CD4-positive, alpha-beta T cell treated with Interleukin-6 for 4 hours (primary cell): ENCODE data around the gene RIMBP2.

Experiments
- DNase-seq: peaks from one replicate; pipeline ENCODE4 v3.0.0-alpha.2; 2020; ENCODE audit warnings: mixed read lengths

RIMBP2 gene

GRCh38 chr12:130433411-130433810, 282.7 kb downstream of the RIMBP2 start:
- no peak for DNase-seq

GRCh38 chr12:130431176-130431575, 284.9 kb downstream of the RIMBP2 start:
- DNase-seq = no peak

- no peak for DNase-seq
Measured at GRCh38 chr12:130429656-130430505, 286.2 kb downstream of the RIMBP2 start.

- no peak for DNase-seq
Measured at GRCh38 chr12:130428116-130428515, 288.0 kb downstream of the RIMBP2 start.

GRCh38 chr12:130427381-130427887, 288.7 kb downstream of the RIMBP2 start:
- no peak for DNase-seq

GRCh38 chr12:130425698-130426245, 290.3 kb downstream of the RIMBP2 start:
- DNase-seq = no peak

- DNase-seq = no peak
Measured at GRCh38 chr12:130424858-130425697, 291.0 kb downstream of the RIMBP2 start.

GRCh38 chr12:130423991-130424857, 291.9 kb downstream of the RIMBP2 start:
- no peak for DNase-seq

- DNase-seq = no peak
Measured at GRCh38 chr12:130423136-130423535, 293.0 kb downstream of the RIMBP2 start.

GRCh38 chr12:130422676-130423075, 293.4 kb downstream of the RIMBP2 start:
- DNase-seq = no peak

- DNase-seq = no peak
Measured at GRCh38 chr12:130421896-130422295, 294.2 kb downstream of the RIMBP2 start.

- DNase-seq = no peak
Measured at GRCh38 chr12:130420071-130420470, 296.0 kb downstream of the RIMBP2 start.

- no peak for DNase-seq
Measured at GRCh38 chr12:130419116-130419515, 297.0 kb downstream of the RIMBP2 start.

GRCh38 chr12:130418251-130418650, 297.8 kb downstream of the RIMBP2 start:
- DNase-seq = no peak

GRCh38 chr12:130414381-130414780, 301.7 kb downstream of the RIMBP2 start:
- no peak for DNase-seq

- no peak for DNase-seq
Measured at GRCh38 chr12:130413909-130414308, 302.2 kb downstream of the RIMBP2 start.

- no peak for DNase-seq
Measured at GRCh38 chr12:130412384-130412783, 303.7 kb downstream of the RIMBP2 start.

- DNase-seq = no peak
Measured at GRCh38 chr12:130405332-130405731, 310.8 kb downstream of the RIMBP2 start.

GRCh38 chr12:130401703-130402102, 314.4 kb downstream of the RIMBP2 start:
- no peak for DNase-seq

- DNase-seq = no peak
Measured at GRCh38 chr12:130398100-130398848, 317.8 kb downstream of the RIMBP2 start.

GRCh38 chr12:130396667-130397066, 319.4 kb downstream of the RIMBP2 start:
- no peak for DNase-seq

- DNase-seq = no peak
Measured at GRCh38 chr12:130394906-130395305, 321.2 kb downstream of the RIMBP2 start.
